H9 (cell line): ENCODE measurements around the gene CSAD. TPM values are rescaled to one million over a fixed set of nuclear protein-coding genes. Genes with fewer than 3 reads are reported as not detected.

ENCODE experiments used
- DNase-seq: peaks from one replicate; pipeline ENCODE4 v3.0.0-alpha.2; 2017
- H2AFZ ChIP-seq: one replicate; pipeline ENCODE4 v1.6.1; 2013; ENCODE audit warnings: mild to moderate bottlenecking, low read length, control low read depth, moderate library complexity
- H2AK5ac ChIP-seq: 2 replicates; pipeline ENCODE4 v1.6.1; 2013; ENCODE audit warnings: low read length, control low read depth, mixed read lengths; ENCODE audit not compliant: insufficient read length
- H2BK120ac ChIP-seq: one replicate; pipeline ENCODE4 v1.6.1; 2013; ENCODE audit warnings: low read depth, mild to moderate bottlenecking, low read length, control low read depth, inconsistent platforms; ENCODE audit not compliant: poor library complexity, severe bottlenecking
- H2BK12ac ChIP-seq: 2 replicates; pipeline ENCODE4 v1.6.1; 2013; ENCODE audit warnings: low read length, control low read depth, mixed read lengths, low read depth; ENCODE audit not compliant: insufficient read length
- H2BK15ac ChIP-seq: 2 replicates; pipeline ENCODE4 v1.6.1; 2013; ENCODE audit warnings: low read depth, low read length, control low read depth
- H2BK20ac ChIP-seq: one replicate; pipeline ENCODE4 v1.6.1; 2013; ENCODE audit warnings: low read depth, mild to moderate bottlenecking, low read length, control low read depth, inconsistent platforms; ENCODE audit not compliant: poor library complexity, severe bottlenecking
- H2BK5ac ChIP-seq: 2 replicates; pipeline ENCODE4 v1.6.1; 2013; ENCODE audit warnings: low read length, control low read depth, mixed read lengths; ENCODE audit not compliant: insufficient read length
- H3K14ac ChIP-seq: 2 replicates; pipeline ENCODE4 v1.6.1; 2013; ENCODE audit warnings: low read length, control low read depth; ENCODE audit not compliant: insufficient read depth
- H3K18ac ChIP-seq: 2 replicates; pipeline ENCODE4 v1.6.1; 2013; ENCODE audit warnings: low read depth, mild to moderate bottlenecking, mixed read lengths, low read length, control low read depth; ENCODE audit not compliant: insufficient read length
- H3K23ac ChIP-seq: 2 replicates; pipeline ENCODE4 v1.6.1; 2013; ENCODE audit warnings: low read length, control low read depth, mixed read lengths, low read depth; ENCODE audit not compliant: insufficient read length
- H3K23me2 ChIP-seq: 2 replicates; pipeline ENCODE4 v1.6.1; 2013; ENCODE audit warnings: low read depth, mild to moderate bottlenecking, mixed read lengths, low read length, control low read depth; ENCODE audit not compliant: insufficient read length, poor library complexity, severe bottlenecking
- H3K27ac ChIP-seq: 2 replicates; pipeline ENCODE4 v1.5.1; 2013; ENCODE audit warnings: low read length, control low read depth, mixed read lengths, low read depth; ENCODE audit not compliant: insufficient read length
- H3K27me3 ChIP-seq: 2 replicates; pipeline ENCODE4 v1.6.1; 2013; ENCODE audit warnings: low read length, control low read depth, inconsistent platforms; ENCODE audit not compliant: insufficient read depth
- H3K4ac ChIP-seq: 2 replicates; pipeline ENCODE4 v1.6.1; 2013; ENCODE audit warnings: low read depth, mild to moderate bottlenecking, control low read depth, inconsistent platforms, low read length, moderate library complexity
- H3K4me1 ChIP-seq: 2 replicates; pipeline ENCODE4 v1.6.1; 2013; ENCODE audit warnings: low read length, control low read depth, inconsistent platforms; ENCODE audit not compliant: insufficient read depth
- H3K4me2 ChIP-seq: 2 replicates; pipeline ENCODE4 v1.6.1; 2013; ENCODE audit warnings: low read length, control low read depth, mixed read lengths; ENCODE audit not compliant: insufficient read length, insufficient read depth
- H3K56ac ChIP-seq: 2 replicates; pipeline ENCODE4 v1.6.1; 2013; ENCODE audit warnings: low read depth, mild to moderate bottlenecking, mixed read lengths, low read length, control low read depth; ENCODE audit not compliant: insufficient read length
- H3K79me1 ChIP-seq: 2 replicates; pipeline ENCODE4 v1.6.1; 2013; ENCODE audit warnings: low read depth, mild to moderate bottlenecking, moderate library complexity, low read length, control low read depth, inconsistent platforms; ENCODE audit not compliant: insufficient read depth, poor library complexity, severe bottlenecking
- H3K79me2 ChIP-seq: 2 replicates; pipeline ENCODE4 v1.6.1; 2013; ENCODE audit warnings: low read length, control low read depth, inconsistent platforms; ENCODE audit not compliant: insufficient read depth
- H3K9ac ChIP-seq: 2 replicates; pipeline ENCODE4 v1.6.1; 2013; ENCODE audit warnings: low read length, control low read depth, mixed read lengths; ENCODE audit not compliant: insufficient read length; ENCODE audit errors: extremely low read depth
- H3K9me3 ChIP-seq: one replicate; pipeline ENCODE4 v1.6.1; 2013; ENCODE audit warnings: low read depth, low read length, inconsistent platforms; ENCODE audit not compliant: control insufficient read depth
- H3T11ph ChIP-seq: one replicate; pipeline ENCODE4 v1.6.1; 2013; ENCODE audit warnings: mild to moderate bottlenecking, low read length, control low read depth, inconsistent platforms
- H4K20me1 ChIP-seq: one replicate; pipeline ENCODE4 v1.6.1; 2013; ENCODE audit not compliant: control insufficient read depth, insufficient read length, insufficient read depth
- H4K5ac ChIP-seq: 2 replicates; pipeline ENCODE4 v1.6.1; 2013; ENCODE audit warnings: low read depth, mild to moderate bottlenecking, mixed read lengths, low read length, control low read depth; ENCODE audit not compliant: insufficient read length
- H4K8ac ChIP-seq: replicated peaks from 2 replicates; pipeline ENCODE4 v1.6.1; 2013; ENCODE audit warnings: low read length, control low read depth, mixed read lengths, low read depth; ENCODE audit not compliant: insufficient read length
- H4K91ac ChIP-seq: 2 replicates; pipeline ENCODE4 v1.6.1; 2013; ENCODE audit warnings: low read depth, mild to moderate bottlenecking, moderate library complexity, mixed read lengths, low read length, control low read depth; ENCODE audit not compliant: insufficient read length
- H3K27ac Mint-ChIP-seq, 3 experiments: 2 replicates in 2 of 3; 3 replicates in 1 of 3; pipeline ENCODE4 v1.8.0; 2020 to 2021; ENCODE audit warnings: mixed read lengths in 3 of 3, mild to moderate bottlenecking in 1 of 3, moderate library complexity in 1 of 3
- H3K27me3 Mint-ChIP-seq: 2 replicates; pipeline ENCODE4 v1.8.0; 2021; ENCODE audit warnings: low read depth, mild to moderate bottlenecking, moderate library complexity, mixed read lengths
- H3K36me3 Mint-ChIP-seq, 3 experiments: 2 replicates in 2 of 3; 3 replicates in 1 of 3; pipeline ENCODE4 v1.8.0; 2020 to 2021; ENCODE audit warnings: low read depth in 3 of 3, mixed read lengths in 3 of 3; ENCODE audit not compliant: insufficient read depth in 1 of 3
- H3K4me1 Mint-ChIP-seq, 2 experiments: 2 replicates each; pipeline ENCODE4 v1.8.0; 2020; ENCODE audit warnings: mixed read lengths in 2 of 2
- H3K4me3 Mint-ChIP-seq, 2 experiments: 2 replicates in 1 of 2; 3 replicates in 1 of 2; pipeline ENCODE4 v1.8.0; 2020 to 2021; ENCODE audit warnings: mild to moderate bottlenecking in 2 of 2, mixed read lengths in 2 of 2, moderate library complexity in 1 of 2
- H3K9me3 Mint-ChIP-seq, 2 experiments: 2 replicates in 1 of 2; 3 replicates in 1 of 2; pipeline ENCODE4 v1.8.0; 2020; ENCODE audit warnings: mild to moderate bottlenecking in 2 of 2, mixed read lengths in 2 of 2, moderate library complexity in 1 of 2
- WGBS: extraction: QIAGEN DNeasy Blood & Tissue Kit; methylation state at CpG from one replicate; pipeline ENCODE4 v1.1.7; 2013; ENCODE audit warnings: missing lambda C conversion rate, low lambda C conversion rate, mixed read lengths; ENCODE audit not compliant: insufficient read length; ENCODE audit errors: extremely low coverage; 5-methylcytosine and 5-hydroxymethylcytosine counted together
- total RNA-seq: library from RNA; stranded (reverse); gene quantifications from 2 replicates; pipeline ENCODE4 v1.2.1, GENCODE V29; 2021
- TF ChIP-seq, protein P1 (sequence below): fragments of 200-600 bp; sonication (generic); conservative IDR thresholded peaks from 3 replicates; pipeline ENCODE4 v1.8.0; 2021; ENCODE audit warnings: antibody characterized with exemption, mild to moderate bottlenecking

CSAD gene
- total RNA-seq, 1 experiment from 2014 or later: 7.4 TPM

- Histone ChIP-seq H4K5ac (no peak overlapping the region), H3K56ac (no peak overlapping the region), H3K4me2 (no peak overlapping the region), H2AFZ (no peak overlapping the region), H2BK120ac (no peak overlapping the region), H4K20me1 (peaks cover 2% of the 10 kb centered on the region), H2BK20ac (no peak overlapping the region), H3K23me2 (peaks cover 10% of the 10 kb centered on the region), H3K9me3 (no peaks in the 10 kb centered on the region), H3K18ac (no peak overlapping the region), H2BK15ac (no peak overlapping the region), H4K8ac (no peak overlapping the region), H3K4me1 (0 out of 2 replicates have a peak, but pooled peaks cover 3% of the 10 kb centered on the region), H2BK5ac (no peak overlapping the region), H3K79me1 (no peaks in the 10 kb centered on the region), H4K91ac (no peak overlapping the region), H3K23ac (no peak overlapping the region), H3K27ac (no peak overlapping the region), H3K14ac (no peak overlapping the region), H2BK12ac (no peak overlapping the region), H3K79me2 (no peaks in the 10 kb centered on the region), H3T11ph (no peak overlapping the region), H3K4ac (no peak overlapping the region), H3K9ac (no peak overlapping the region), H3K27me3 (no peaks in the 10 kb centered on the region), H2AK5ac (no peak overlapping the region)
- no CpG with 5 or more reads among the region's 6 CpGs for WGBS
- DNase-seq: no peak
- peaks cover 41 to 67% (median 57%) of the 10 kb centered on the region in 3 experiments; a peak in 6 of 7 replicates for H3K36me3 Mint-ChIP-seq
- H3K27me3 Mint-ChIP-seq: peaks cover 17% of the 10 kb centered on the region
- no peak overlapping the region for H3K4me3 Mint-ChIP-seq
- TF ChIP-seq, protein P1, sequence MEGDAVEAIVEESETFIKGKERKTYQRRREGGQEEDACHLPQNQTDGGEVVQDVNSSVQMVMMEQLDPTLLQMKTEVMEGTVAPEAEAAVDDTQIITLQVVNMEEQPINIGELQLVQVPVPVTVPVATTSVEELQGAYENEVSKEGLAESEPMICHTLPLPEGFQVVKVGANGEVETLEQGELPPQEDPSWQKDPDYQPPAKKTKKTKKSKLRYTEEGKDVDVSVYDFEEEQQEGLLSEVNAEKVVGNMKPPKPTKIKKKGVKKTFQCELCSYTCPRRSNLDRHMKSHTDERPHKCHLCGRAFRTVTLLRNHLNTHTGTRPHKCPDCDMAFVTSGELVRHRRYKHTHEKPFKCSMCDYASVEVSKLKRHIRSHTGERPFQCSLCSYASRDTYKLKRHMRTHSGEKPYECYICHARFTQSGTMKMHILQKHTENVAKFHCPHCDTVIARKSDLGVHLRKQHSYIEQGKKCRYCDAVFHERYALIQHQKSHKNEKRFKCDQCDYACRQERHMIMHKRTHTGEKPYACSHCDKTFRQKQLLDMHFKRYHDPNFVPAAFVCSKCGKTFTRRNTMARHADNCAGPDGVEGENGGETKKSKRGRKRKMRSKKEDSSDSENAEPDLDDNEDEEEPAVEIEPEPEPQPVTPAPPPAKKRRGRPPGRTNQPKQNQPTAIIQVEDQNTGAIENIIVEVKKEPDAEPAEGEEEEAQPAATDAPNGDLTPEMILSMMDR: no peak
- H3K27ac Mint-ChIP-seq: no peak overlapping the region
- H3K9me3 Mint-ChIP-seq: no peaks in the 10 kb centered on the region
- H3K4me1 Mint-ChIP-seq: peaks cover 18 to 19% of the 10 kb centered on the region in 2 experiments
Measured at GRCh38 chr12:53184828-53185227, 4.1 kb upstream of the CSAD start.
